Astrocyte of the spinal cord (primary cell): Measurements from ENCODE around the gene MYOG.

ENCODE experiments used
- DNase-seq: peaks from one replicate; pipeline ENCODE4 v3.0.0; 2011; ENCODE audit warnings: low read depth, low spot score
- H3K4me3 ChIP-seq: 2 replicates; pipeline ENCODE4 v1.5.1; 2011; ENCODE audit warnings: low read depth, mild to moderate bottlenecking, low read length, moderate library complexity
- CTCF ChIP-seq: IDR thresholded peaks from 2 replicates; pipeline ENCODE4 v1.5.1; 2012; ENCODE audit warnings: low read depth, mild to moderate bottlenecking, low read length, inconsistent platforms
- in situ Hi-C: cut with HindIII; loops from 2 replicates; pipeline ENCODE4 v1.10.0; 2017; ENCODE audit warnings: low sequenced_read_pairs

The MYOG gene

GRCh38 chr1:203078478-203078877 lies 7.3 kb downstream of the MYOG start:
- no peak overlapping the region for H3K4me3 ChIP-seq
- DNase-seq = no peak
- in situ Hi-C loops = no loop called here
- no peak for TF ChIP-seq CTCF

GRCh38 chr1:203077956-203078355 lies 7.9 kb downstream of the MYOG start:
- DNase-seq = no peak
- in situ Hi-C loops = no loop called here
- H3K4me3 ChIP-seq = no peak overlapping the region
- no peak for TF ChIP-seq CTCF

GRCh38 chr1:203077367-203077766 lies 8.4 kb downstream of the MYOG start:
- in situ Hi-C loops = no loop called here
- DNase-seq = no peak
- no peak overlapping the region for H3K4me3 ChIP-seq
- no peak for TF ChIP-seq CTCF

- TF ChIP-seq CTCF = no peak
- H3K4me3 ChIP-seq = no peak overlapping the region
- in situ Hi-C loops = no loop called here
- no peak for DNase-seq
These were observed 9.7 kb downstream of the MYOG start for GRCh38 chr1:203076031-203076511.

- no peak for DNase-seq
- in situ Hi-C loops = no loop called here
- no peak overlapping the region for H3K4me3 ChIP-seq
- no peak for TF ChIP-seq CTCF
These were observed 10.4 kb downstream of the MYOG start for GRCh38 chr1:203075236-203076030.

- H3K4me3 ChIP-seq = no peak overlapping the region
- no peak for TF ChIP-seq CTCF
- in situ Hi-C loops = no loop called here
- no peak for DNase-seq
These were observed 11.2 kb downstream of the MYOG start for GRCh38 chr1:203074610-203075009.
